Naive thymus-derived CD8-positive, alpha-beta T cell (primary cell): Measurements from ENCODE around the gene FRZB. TPM values are rescaled to one million over a fixed set of nuclear protein-coding genes. Genes with fewer than 3 reads are reported as not detected.
"Not testable (repeated sequence)": the region's sequence is repeated elsewhere in the genome, so short reads cannot be mapped to it uniquely, and the experiment has no call there.

Experiments
- ATAC-seq, 2 donors: fragments of 150-1000 bp; cut with Tn5 transposase in 1 of 2; sonication (Bioruptor Pico), chemical (Tn5 transposase) in 1 of 2; 1 replicate in 1 of 2; 2 replicates in 1 of 2; pipeline ENCODE4 v1.10.0; 2021; ENCODE audit warnings: mild to moderate bottlenecking in 2 of 2, moderate library complexity in 2 of 2
- POLR2A ChIA-PET: fragments of 350-600 bp; sonication (Branson Sonifier 250); formaldehyde crosslinking; loops from one replicate; lab custom pipeline; 2021; ENCODE audit warnings: antibody characterized with exemption; lab: Charles Lee
- DNase-seq, 10 donors: peaks; one replicate each; pipeline versions ENCODE4 v3.0.0 to v3.0.0-alpha.2; 2020 to 2022
- H3K27ac Mint-ChIP-seq, 10 donors: one replicate each; pipeline ENCODE4 v1.8.0; 2020 to 2022; ENCODE audit warnings: mild to moderate bottlenecking in 10 of 10, mixed read lengths in 10 of 10, moderate library complexity in 4 of 10, inconsistent platforms in 1 of 10
- H3K27me3 Mint-ChIP-seq, 5 donors: one replicate each; pipeline ENCODE4 v1.8.0; 2021 to 2022; ENCODE audit warnings: mixed read lengths in 5 of 5
- H3K36me3 Mint-ChIP-seq, 3 donors: one replicate each; pipeline ENCODE4 v1.8.0; 2020 to 2022; ENCODE audit warnings: mixed read lengths in 3 of 3, mild to moderate bottlenecking in 2 of 3, inconsistent platforms in 1 of 3
- H3K4me1 Mint-ChIP-seq, 4 donors: one replicate each; pipeline ENCODE4 v1.8.0; 2021 to 2022; ENCODE audit warnings: mixed read lengths in 4 of 4
- H3K4me3 Mint-ChIP-seq, 10 donors: one replicate each; pipeline ENCODE4 v1.8.0; 2020 to 2022; ENCODE audit warnings: mild to moderate bottlenecking in 10 of 10, mixed read lengths in 10 of 10, moderate library complexity in 6 of 10, inconsistent platforms in 1 of 10
- H3K9me3 Mint-ChIP-seq, 9 donors: one replicate each; pipeline ENCODE4 v1.8.0; 2020 to 2022; ENCODE audit warnings: mixed read lengths in 9 of 9, mild to moderate bottlenecking in 3 of 9, inconsistent platforms in 1 of 9, moderate library complexity in 1 of 9
- polyA plus RNA-seq, 3 donors: library from polyadenylated mRNA; unstranded; fragments of 300-500 nt; fragmentation: Illumina TruSeq; gene quantifications; one replicate each; pipeline ENCODE4 v1.2.3, GENCODE V29; 2021
- total RNA-seq, 8 experiments: library from RNA in 2 of 8; stranded (reverse) in 2 of 8; gene quantifications; one replicate each; pipeline ENCODE4 v1.2.3 and lab custom pipeline; 2021 to 2026

The FRZB gene
- total and polyA plus RNA-seq, 5 experiments from 2014 or later = not detected

GRCh38 chr2:182901748-182902147, 35.3 kb upstream of the FRZB start:
- Mint-ChIP-seq H3K27me3 (peaks cover 2 to 10% (median 4%) of the 10 kb centered on the region in 5 donors), H3K4me1 (no peaks in the 10 kb centered on the region), H3K9me3 (no peaks in the 10 kb centered on the region), H3K4me3 (no peak overlapping the region), H3K36me3 (no peaks in the 10 kb centered on the region), H3K27ac (no peak overlapping the region)
- DNase-seq (no peak), ATAC-seq (no peak)
- POLR2A ChIA-PET = no interaction called here

GRCh38 chr2:182898718-182899117, 32.3 kb upstream of the FRZB start:
- Mint-ChIP-seq H3K27ac (no peak overlapping the region), H3K36me3 (no peaks in the 10 kb centered on the region), H3K27me3 (peaks cover 3 to 10% (median 7%) of the 10 kb centered on the region in 5 donors), H3K4me1 (no peaks in the 10 kb centered on the region), H3K9me3 (peaks cover 0 to 3% (median 0%) of the 10 kb centered on the region in 9 donors), H3K4me3 (no peak overlapping the region)
- ATAC-seq (no peak), DNase-seq (no peak)
- POLR2A ChIA-PET = no interaction called here

- H3K27ac Mint-ChIP-seq = no peak overlapping the region
- no peak overlapping the region for H3K4me3 Mint-ChIP-seq
These were observed 30.7 kb upstream of the FRZB start for GRCh38 chr2:182897137-182897536.

GRCh38 chr2:182895798-182896197, 29.4 kb upstream of the FRZB start:
- no peak overlapping the region for H3K27ac Mint-ChIP-seq
- H3K36me3 Mint-ChIP-seq = no peaks in the 10 kb centered on the region
- POLR2A ChIA-PET = no interaction called here
- DNase-seq (no peak), ATAC-seq (no peak)
- peaks cover 0 to 3% (median 0%) of the 10 kb centered on the region in 9 donors for H3K9me3 Mint-ChIP-seq
- no peak overlapping the region for H3K4me3 Mint-ChIP-seq
- H3K27me3 Mint-ChIP-seq = peaks cover 3 to 10% (median 7%) of the 10 kb centered on the region in 5 donors
- H3K4me1 Mint-ChIP-seq = no peaks in the 10 kb centered on the region

More at GRCh38 chr2:182897137-182897536, 30.7 kb upstream of the FRZB start:
- no peaks in the 10 kb centered on the region for H3K36me3 Mint-ChIP-seq
- ATAC-seq (no peak), DNase-seq (no peak)
- H3K4me1 Mint-ChIP-seq = no peaks in the 10 kb centered on the region
- POLR2A ChIA-PET = no interaction called here
- peaks cover 0 to 3% (median 0%) of the 10 kb centered on the region in 9 donors for H3K9me3 Mint-ChIP-seq
- peaks cover 3 to 10% (median 7%) of the 10 kb centered on the region in 5 donors for H3K27me3 Mint-ChIP-seq

- H3K36me3 Mint-ChIP-seq = no peaks in the 10 kb centered on the region
- POLR2A ChIA-PET = no interaction called here
- peaks cover 0 to 3% (median 0%) of the 10 kb centered on the region in 9 donors for H3K9me3 Mint-ChIP-seq
- DNase-seq (no peak), ATAC-seq (no peak)
- H3K4me3 Mint-ChIP-seq = no peak overlapping the region
- no peak overlapping the region for H3K27ac Mint-ChIP-seq
- H3K27me3 Mint-ChIP-seq = peaks cover 2 to 10% (median 7%) of the 10 kb centered on the region in 5 donors
- no peaks in the 10 kb centered on the region for H3K4me1 Mint-ChIP-seq
These were observed 28.7 kb upstream of the FRZB start for GRCh38 chr2:182895169-182895568.

GRCh38 chr2:182894174-182894573, 27.7 kb upstream of the FRZB start:
- H3K4me3 Mint-ChIP-seq = no peak overlapping the region
- ATAC-seq (no peak), DNase-seq (no peak)
- peaks cover 0 to 3% (median 0%) of the 10 kb centered on the region in 9 donors for H3K9me3 Mint-ChIP-seq
- H3K4me1 Mint-ChIP-seq = no peaks in the 10 kb centered on the region
- H3K27me3 Mint-ChIP-seq = peaks cover 2 to 11% (median 7%) of the 10 kb centered on the region in 5 donors
- POLR2A ChIA-PET = no interaction called here
- no peaks in the 10 kb centered on the region for H3K36me3 Mint-ChIP-seq
- no peak overlapping the region for H3K27ac Mint-ChIP-seq

- Mint-ChIP-seq H3K27ac (no peak overlapping the region), H3K36me3 (no peaks in the 10 kb centered on the region), H3K4me1 (no peaks in the 10 kb centered on the region), H3K27me3 (peaks cover 2 to 11% (median 7%) of the 10 kb centered on the region in 5 donors), H3K4me3 (no peak overlapping the region), H3K9me3 (peaks cover 0 to 3% (median 0%) of the 10 kb centered on the region in 9 donors)
- POLR2A ChIA-PET = no interaction called here
- DNase-seq (no peak), ATAC-seq (no peak)
These were observed 27.2 kb upstream of the FRZB start for GRCh38 chr2:182893666-182894065.

GRCh38 chr2:182893035-182893434, 26.6 kb upstream of the FRZB start:
- H3K4me1 Mint-ChIP-seq, H3K36me3 Mint-ChIP-seq, H3K27ac Mint-ChIP-seq, H3K9me3 Mint-ChIP-seq, H3K4me3 Mint-ChIP-seq, DNase-seq, POLR2A ChIA-PET, ATAC-seq: not testable (repeated sequence)
- peaks cover 2 to 13% (median 7%) of the 10 kb centered on the region in 5 donors for H3K27me3 Mint-ChIP-seq

- no peaks in the 10 kb centered on the region for H3K36me3 Mint-ChIP-seq
- H3K27ac Mint-ChIP-seq = no peak overlapping the region
- peaks cover 0 to 8% (median 3%) of the 10 kb centered on the region in 5 donors for H3K27me3 Mint-ChIP-seq
- H3K4me3 Mint-ChIP-seq = no peak overlapping the region
- POLR2A ChIA-PET = no interaction called here
- ATAC-seq (no peak), DNase-seq (no peak)
- H3K9me3 Mint-ChIP-seq = peaks cover 0 to 3% (median 0%) of the 10 kb centered on the region in 9 donors
- no peaks in the 10 kb centered on the region for H3K4me1 Mint-ChIP-seq
These were observed 25.2 kb upstream of the FRZB start for GRCh38 chr2:182891611-182892010.

- DNase-seq (no peak), ATAC-seq (no peak)
- Mint-ChIP-seq H3K4me1 (no peaks in the 10 kb centered on the region), H3K9me3 (peaks cover 0 to 3% (median 0%) of the 10 kb centered on the region in 9 donors), H3K36me3 (no peaks in the 10 kb centered on the region), H3K27ac (no peak overlapping the region), H3K4me3 (no peak overlapping the region), H3K27me3 (peaks cover 0 to 7% (median 3%) of the 10 kb centered on the region in 5 donors)
- POLR2A ChIA-PET = no interaction called here
These were observed 24.4 kb upstream of the FRZB start for GRCh38 chr2:182890773-182891378.

GRCh38 chr2:182890305-182890704, 23.9 kb upstream of the FRZB start:
- POLR2A ChIA-PET = no interaction called here
- DNase-seq = no peak
- ATAC-seq = no peak
- Mint-ChIP-seq H3K9me3 (peaks cover 0 to 3% (median 0%) of the 10 kb centered on the region in 9 donors), H3K27ac (no peak overlapping the region), H3K4me3 (no peak overlapping the region), H3K27me3 (peaks cover 0 to 7% (median 3%) of the 10 kb centered on the region in 5 donors), H3K36me3 (no peaks in the 10 kb centered on the region), H3K4me1 (no peaks in the 10 kb centered on the region)

GRCh38 chr2:182887753-182888415, 21.4 kb upstream of the FRZB start:
- Mint-ChIP-seq H3K9me3 (no peaks in the 10 kb centered on the region), H3K27ac (no peak overlapping the region), H3K36me3 (no peaks in the 10 kb centered on the region), H3K4me3 (no peak overlapping the region), H3K27me3 (peaks cover 0 to 8% (median 3%) of the 10 kb centered on the region in 5 donors), H3K4me1 (no peaks in the 10 kb centered on the region)
- no peak for ATAC-seq
- DNase-seq = no peak
- POLR2A ChIA-PET = no interaction called here

GRCh38 chr2:182887093-182887492, 20.7 kb upstream of the FRZB start:
- H3K27ac Mint-ChIP-seq = no peak overlapping the region
- H3K4me1 Mint-ChIP-seq = no peaks in the 10 kb centered on the region
- H3K9me3 Mint-ChIP-seq = no peaks in the 10 kb centered on the region

More at GRCh38 chr2:182887093-182887492, 20.7 kb upstream of the FRZB start:
- Mint-ChIP-seq H3K27me3 (peaks cover 0 to 8% (median 3%) of the 10 kb centered on the region in 5 donors), H3K4me3 (no peak overlapping the region), H3K36me3 (no peaks in the 10 kb centered on the region)
- no peak for DNase-seq
- ATAC-seq = no peak
- POLR2A ChIA-PET = no interaction called here
